Breast epithelium (tissue), 3 donors: ENCODE measurements around the gene FAM163B.

Experiments
- CTCF ChIP-seq, 3 donors: fragments of 450-650 bp; IDR thresholded peaks; one replicate each; pipeline ENCODE4 v1.5.1; 2016 to 2017; ENCODE audit warnings: antibody characterized with exemption in 3 of 3, mild to moderate bottlenecking in 3 of 3, moderate library complexity in 3 of 3
- POLR2A ChIP-seq: fragments of 450-650 bp; IDR thresholded peaks from one replicate; pipeline ENCODE4 v1.6.1; 2016; ENCODE audit warnings: antibody characterized with exemption, mild to moderate bottlenecking, moderate library complexity
- POLR2AphosphoS5 ChIP-seq, 3 donors: sonication (generic); formaldehyde crosslinking; IDR thresholded peaks; one replicate each; pipeline ENCODE4 v1.6.1; 2017; ENCODE audit warnings: antibody characterized with exemption in 3 of 3

GRCh38 chr9:133584559-133585476, 24.4 kb downstream of the FAM163B start:
- TF ChIP-seq CTCF (IDR thresholded peaks at IDR 0.05) (no peak), POLR2A (no peak), POLR2AphosphoS5 (IDR thresholded peaks at IDR 0.05) (no peak)
